Measurements from ENCODE around the gene ENOX1.
"Not testable (repeated sequence)": the region's sequence is repeated elsewhere in the genome, so short reads cannot be mapped to it uniquely, and the experiment has no call there.

Gene ENOX1

DNA sequence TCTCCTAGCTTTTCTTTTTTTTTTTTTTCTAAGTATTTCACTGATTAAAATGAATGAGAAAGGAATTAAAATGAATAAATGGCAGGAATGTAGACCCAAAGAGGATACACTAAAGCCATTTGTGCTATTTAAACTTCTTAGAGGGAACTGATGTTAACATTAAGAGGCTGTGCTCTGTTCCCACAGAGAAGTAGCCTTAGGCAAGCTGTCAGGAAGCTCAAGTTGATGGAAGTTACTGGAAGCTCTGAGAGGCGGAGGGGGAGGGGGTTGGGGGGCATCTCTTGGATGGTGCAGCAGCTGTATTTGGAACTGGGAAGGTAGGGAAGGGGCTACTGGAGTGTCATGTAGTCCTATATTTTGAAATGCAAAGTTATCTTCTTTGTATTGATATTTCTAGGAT is 595.2 kb downstream of the ENOX1 start:
- DNase-seq (ENCODE audit: low read depth) = no peak
- TF ChIP-seq, protein P1, sequence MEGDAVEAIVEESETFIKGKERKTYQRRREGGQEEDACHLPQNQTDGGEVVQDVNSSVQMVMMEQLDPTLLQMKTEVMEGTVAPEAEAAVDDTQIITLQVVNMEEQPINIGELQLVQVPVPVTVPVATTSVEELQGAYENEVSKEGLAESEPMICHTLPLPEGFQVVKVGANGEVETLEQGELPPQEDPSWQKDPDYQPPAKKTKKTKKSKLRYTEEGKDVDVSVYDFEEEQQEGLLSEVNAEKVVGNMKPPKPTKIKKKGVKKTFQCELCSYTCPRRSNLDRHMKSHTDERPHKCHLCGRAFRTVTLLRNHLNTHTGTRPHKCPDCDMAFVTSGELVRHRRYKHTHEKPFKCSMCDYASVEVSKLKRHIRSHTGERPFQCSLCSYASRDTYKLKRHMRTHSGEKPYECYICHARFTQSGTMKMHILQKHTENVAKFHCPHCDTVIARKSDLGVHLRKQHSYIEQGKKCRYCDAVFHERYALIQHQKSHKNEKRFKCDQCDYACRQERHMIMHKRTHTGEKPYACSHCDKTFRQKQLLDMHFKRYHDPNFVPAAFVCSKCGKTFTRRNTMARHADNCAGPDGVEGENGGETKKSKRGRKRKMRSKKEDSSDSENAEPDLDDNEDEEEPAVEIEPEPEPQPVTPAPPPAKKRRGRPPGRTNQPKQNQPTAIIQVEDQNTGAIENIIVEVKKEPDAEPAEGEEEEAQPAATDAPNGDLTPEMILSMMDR (conservative IDR thresholded peaks at IDR 0.05; ENCODE audit: low read depth, low read length) = no peak

DNA sequence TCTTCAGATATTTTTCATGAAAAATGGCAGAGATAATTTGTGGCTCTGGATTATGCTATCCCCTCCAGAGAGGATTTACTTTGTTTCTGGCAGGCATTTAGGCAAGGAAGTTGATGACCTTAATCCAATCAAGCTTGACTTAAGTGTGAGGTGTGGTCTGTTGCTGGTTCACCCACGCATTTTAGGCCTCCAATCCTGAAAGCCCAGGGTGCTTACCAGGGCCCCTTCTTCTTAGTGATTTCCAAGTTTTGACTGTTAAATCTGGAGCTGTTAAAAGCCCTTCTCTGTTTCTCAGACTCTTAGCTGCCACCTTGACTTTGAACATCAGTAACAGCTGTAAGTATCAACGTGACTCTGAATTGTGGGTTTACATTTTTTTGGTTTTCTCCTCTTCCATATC is 601.5 kb downstream of the ENOX1 start:
- TF ChIP-seq, protein P1 (conservative IDR thresholded peaks at IDR 0.05; ENCODE audit: low read depth, low read length) = no peak
- H3K4me3 ChIP-seq (ENCODE audit: low read length) = no peak overlapping the region
- no peak for DNase-seq (ENCODE audit: low read depth)

More for the DNA sequence above, 595.2 kb downstream of the ENOX1 start:
- no peak overlapping the region for H3K4me3 ChIP-seq (ENCODE audit: low read length)

DNA sequence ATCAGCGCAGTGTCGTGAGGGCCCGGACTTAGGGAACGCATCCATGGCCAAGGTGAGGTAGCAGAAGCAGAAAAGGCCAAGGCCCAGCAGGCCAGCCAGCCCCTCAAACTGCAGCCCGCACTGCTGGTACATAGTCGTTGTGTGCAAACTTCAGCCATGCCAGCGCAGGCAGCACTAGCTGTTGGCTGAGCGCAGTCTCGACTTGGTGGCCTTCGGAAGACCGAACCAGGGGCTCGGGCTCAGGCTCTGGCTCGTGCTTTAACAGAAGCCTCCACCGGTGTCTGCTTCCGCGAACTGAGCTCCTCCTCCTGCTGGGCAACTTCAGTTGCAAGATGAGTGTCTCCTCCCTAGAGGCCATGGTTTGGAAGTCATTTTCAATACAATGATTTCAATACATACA is 605.9 kb downstream of the ENOX1 start:
- TF ChIP-seq, protein P1 (conservative IDR thresholded peaks at IDR 0.05; ENCODE audit: low read depth, low read length) = no peak
- no peak overlapping the region for H3K4me3 ChIP-seq (ENCODE audit: low read length)
- DNase-seq (ENCODE audit: low read depth) = no peak

DNA sequence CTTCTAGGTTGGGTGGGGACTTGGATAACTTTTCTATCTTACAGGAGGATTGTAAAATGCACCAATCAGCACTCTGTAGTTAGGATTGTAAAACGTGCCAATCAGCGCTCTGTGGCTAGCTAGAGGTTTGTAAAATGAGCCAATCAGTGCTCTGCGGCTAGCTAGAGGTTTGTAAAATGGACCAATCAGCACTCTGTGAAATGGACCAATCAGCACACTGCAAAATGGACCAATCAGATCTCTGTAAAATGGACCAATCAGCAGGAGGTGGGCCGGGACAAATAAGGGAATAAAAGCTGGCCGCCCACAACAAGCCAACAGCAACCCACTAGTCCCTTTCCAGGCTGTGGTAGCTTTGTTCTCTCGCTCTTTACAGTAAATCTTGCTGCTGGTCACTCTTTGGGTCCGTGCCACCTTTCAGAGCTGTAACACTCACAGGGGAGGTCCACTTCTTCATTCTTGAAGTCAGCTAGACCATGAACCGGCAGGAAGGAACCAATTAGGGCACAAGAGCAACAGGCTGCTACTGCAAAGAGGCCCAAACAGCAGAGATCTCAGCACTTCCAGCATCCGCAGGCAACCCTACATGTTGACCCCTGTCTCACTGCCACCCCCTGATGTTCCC is 606.6 kb downstream of the ENOX1 start:
- TF ChIP-seq, protein P1 (conservative IDR thresholded peaks at IDR 0.05; ENCODE audit: low read depth, low read length) = no peak
- no peak overlapping the region for H3K4me3 ChIP-seq (ENCODE audit: low read length)

DNA sequence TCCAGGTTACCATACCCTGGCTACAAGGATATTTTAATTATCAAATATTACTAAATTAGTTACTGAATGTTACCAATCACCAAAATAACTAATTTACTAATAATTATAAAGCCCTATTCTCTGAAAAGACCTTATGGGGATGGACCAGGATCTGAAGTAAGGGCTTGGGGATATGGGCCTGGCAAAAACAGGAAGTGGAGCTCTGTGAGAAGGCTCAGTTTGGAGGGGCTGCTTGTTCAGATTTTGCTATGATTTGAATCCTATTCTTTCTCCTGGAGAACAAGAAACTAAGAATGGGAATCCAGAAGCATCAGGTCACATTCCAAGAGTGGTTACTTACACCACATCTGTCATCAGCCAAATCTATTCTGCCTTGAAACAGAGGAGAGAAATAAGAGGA is 615.3 kb downstream of the ENOX1 start:
- H3K4me3 ChIP-seq (ENCODE audit: low read length) = no peak overlapping the region
- no peak for DNase-seq (ENCODE audit: low read depth)
- TF ChIP-seq, protein P1 (conservative IDR thresholded peaks at IDR 0.05; ENCODE audit: low read depth, low read length) = no peak

More for the DNA sequence above, 606.6 kb downstream of the ENOX1 start:
- no peak for DNase-seq (ENCODE audit: low read depth)

DNA sequence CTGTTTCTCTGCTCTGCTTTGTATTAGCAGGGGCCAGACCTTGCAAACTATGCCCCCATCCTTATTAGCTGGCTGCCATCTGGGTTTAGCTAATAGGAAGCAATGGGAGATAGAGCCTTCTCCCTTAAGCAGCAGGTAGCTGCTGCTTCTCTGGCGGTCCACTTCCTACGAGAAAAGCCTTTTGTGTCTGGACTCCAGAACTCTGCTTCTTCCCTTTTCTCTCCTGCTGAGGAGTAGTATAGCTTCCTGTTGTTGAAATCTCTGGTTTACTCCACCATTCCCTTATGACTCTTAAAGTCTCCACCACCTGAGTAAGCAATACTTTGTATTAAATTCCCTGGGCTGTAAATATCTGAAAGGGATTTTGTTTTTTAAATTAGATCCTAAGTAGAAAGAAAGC is 616.3 kb downstream of the ENOX1 start:
- TF ChIP-seq, protein P1 (conservative IDR thresholded peaks at IDR 0.05; ENCODE audit: low read depth, low read length) = no peak
- H3K4me3 ChIP-seq (ENCODE audit: low read length) = no peak overlapping the region
- no peak for DNase-seq (ENCODE audit: low read depth)

DNA sequence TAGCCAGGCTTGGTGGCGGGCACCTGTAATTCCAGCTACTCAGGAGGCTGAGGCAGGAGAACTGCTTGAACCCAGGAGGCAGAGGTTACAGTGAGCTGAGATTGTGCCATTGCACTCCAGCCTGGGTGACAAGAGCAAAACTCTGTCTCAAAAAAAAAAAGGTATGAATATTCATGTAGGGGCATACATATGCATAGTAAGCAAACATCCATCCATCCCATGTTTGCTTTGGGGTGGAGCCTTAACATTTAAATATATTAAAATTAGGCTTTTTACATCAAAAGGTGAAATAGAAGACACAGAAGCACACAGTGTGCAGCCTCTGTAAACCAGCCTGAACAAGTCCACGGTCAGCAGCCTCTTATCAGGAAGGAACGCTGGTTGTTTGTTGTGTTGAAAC is 618.3 kb downstream of the ENOX1 start:
- not testable (repeated sequence) for H3K4me3 ChIP-seq (ENCODE audit: low read length); DNase-seq (ENCODE audit: low read depth)
